Kidney epithelial cell (primary cell): Measurements from ENCODE around the gene DLG5. TPM values are rescaled to one million over a fixed set of nuclear protein-coding genes. Genes with fewer than 3 reads are reported as not detected.

Source experiments
- DNase-seq: peaks from one replicate; pipeline ENCODE4 v3.0.0-alpha.2; 2010; ENCODE audit warnings: low read depth
- H3K27me3 ChIP-seq: 2 replicates; pipeline ENCODE4 v1.6.0; 2011; ENCODE audit warnings: low read length; ENCODE audit not compliant: control insufficient read depth, insufficient read depth
- H3K36me3 ChIP-seq: 2 replicates; pipeline ENCODE4 v1.5.1; 2011; ENCODE audit warnings: low read length; ENCODE audit not compliant: control insufficient read depth, insufficient read depth
- H3K4me3 ChIP-seq: 2 replicates; pipeline ENCODE4 v1.5.1; 2011; ENCODE audit warnings: low read depth, mild to moderate bottlenecking, control low read depth, low read length
- CTCF ChIP-seq: IDR thresholded peaks from 2 replicates; pipeline ENCODE4 v1.5.1; 2011; ENCODE audit warnings: mild to moderate bottlenecking, moderate library complexity, low read length, control low read depth, inconsistent platforms; ENCODE audit not compliant: insufficient read depth, poor library complexity, severe bottlenecking
- total RNA-seq: library from RNA; depleted of rRNA; stranded (reverse); fragments of >200 nt; gene quantifications from 2 replicates; pipeline ENCODE4 v1.2.3, GENCODE V29; 2015

The DLG5 gene
- total RNA-seq, 1 donor from 2014 or later: 35.9 TPM

DNA sequence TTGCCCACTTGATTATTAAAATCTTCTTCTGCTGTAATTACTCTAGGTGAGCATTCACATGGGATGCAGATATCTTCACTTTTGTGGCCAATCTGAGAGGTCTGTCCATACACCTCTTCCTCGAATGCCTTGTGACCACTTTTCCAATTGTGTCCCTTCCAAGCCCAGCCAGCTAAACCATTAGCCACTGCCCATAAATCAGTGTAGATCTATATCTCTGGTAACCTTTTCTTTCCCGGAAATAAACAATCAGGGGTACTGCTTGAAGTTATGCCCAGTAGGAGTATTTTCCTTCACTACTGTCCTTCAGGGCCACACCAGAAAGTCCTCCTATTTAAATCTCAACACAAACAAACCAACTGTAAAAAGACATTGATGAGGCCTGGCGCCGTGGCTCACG lies 184.4 kb downstream of the DLG5 start:
- no peak for TF ChIP-seq CTCF
- Histone ChIP-seq H3K36me3 (no peaks in the 10 kb centered on the region), H3K27me3 (no peaks in the 10 kb centered on the region), H3K4me3 (no peak overlapping the region)
- no peak for DNase-seq

DNA sequence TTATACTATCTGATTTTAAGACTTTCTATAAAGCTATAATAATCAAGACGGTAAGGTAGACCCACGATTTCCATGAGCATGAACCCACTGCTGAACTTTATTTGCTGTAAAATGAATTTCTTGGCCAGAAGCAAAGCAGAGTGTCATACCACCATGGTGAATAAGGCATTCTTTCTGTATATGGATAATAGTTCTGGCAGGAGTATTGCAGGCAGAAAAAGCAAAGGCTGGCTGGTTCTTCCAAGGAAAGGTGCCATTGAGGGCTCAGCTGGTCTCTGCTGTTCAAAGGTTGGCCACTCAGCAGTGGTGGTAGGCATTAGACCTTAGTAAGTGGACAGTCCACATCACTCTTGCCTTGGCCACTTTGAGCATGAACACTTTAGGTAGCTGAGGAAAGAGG lies 184.8 kb downstream of the DLG5 start:
- Histone ChIP-seq H3K36me3 (no peaks in the 10 kb centered on the region), H3K4me3 (no peak overlapping the region), H3K27me3 (no peaks in the 10 kb centered on the region)
- DNase-seq: no peak
- TF ChIP-seq CTCF: no peak

Other genes with a start within 250 kb of the DLG5 start
- 20.7 and 22.1 TPM in 2 replicates for gene POLR3A, start 102.8 kb upstream of the DLG5 start, total RNA-seq
- gene RPS24, start 107.1 kb upstream of the DLG5 start, total RNA-seq: 2,651 and 2,689 TPM in 2 replicates